ENCODE measurements around the gene HORMAD2. TPM values are rescaled to one million over a fixed set of nuclear protein-coding genes. Genes with fewer than 3 reads are reported as not detected.

Gene HORMAD2
- total and polyA plus RNA-seq, 9 of the 15 experiments (the other 6 are each of a cell fraction or from before 2014, with no cell fraction given): not detected

GRCh38 chr22:30202531-30203006 lies 122.3 kb downstream of the HORMAD2 start:
- ChIA-PET POLR2A (no interaction called here), CTCF (ENCODE audit: low intra/inter-chr PET ratio) (no interaction called here)
- Histone ChIP-seq H3K4me1 (replicated peaks in 1 of 2; ENCODE audit: control insufficient read depth in 2 of 2, insufficient read depth in 2 of 2, low read length in 2 of 2) (peaks cover 3 to 5% of the 10 kb centered on the region in 2 experiments; a peak in 3 of 5 replicates), H3K9me3 (replicated peaks; ENCODE audit: control insufficient read depth, insufficient read depth, low read depth, low read length) (peaks cover 4% of the 10 kb centered on the region; the same call in 1 of the 2 replicates), H3K27me3 (ENCODE audit: control insufficient read depth in 2 of 2, insufficient read depth in 2 of 2, low read length in 2 of 2) (no peaks in the 10 kb centered on the region), H3K9ac (ENCODE audit: insufficient read depth in 1 of 2, low read depth in 2 of 2, low read length in 2 of 2) (peak overlapping the region in 1 of 2 experiments; percentile 35; a peak in 1 of 4 replicates), H3K36me3 (ENCODE audit: control insufficient read depth, insufficient read depth, low read length) (no peaks in the 10 kb centered on the region), H3K27ac (ENCODE audit: extremely low read depth, low read depth, low read length) (no peak overlapping the region), H2AFZ (ENCODE audit: low read depth, low read length) (no peak overlapping the region), H3K4me2 (ENCODE audit: insufficient read depth, low read length) (no peak overlapping the region), H3K9me1 (ENCODE audit: control insufficient read depth, insufficient read depth, low read length) (no peaks in the 10 kb centered on the region), H3K4me3 (no peak overlapping the region), H3K79me2 (ENCODE audit: control insufficient read depth, insufficient read depth, low read length) (no peaks in the 10 kb centered on the region), H4K20me1 (replicated peaks; ENCODE audit: control insufficient read depth, insufficient read depth, low read length) (no peaks in the 10 kb centered on the region)
- intact Hi-C loops (cut with micrococcal nuclease) (no loop called here), in situ Hi-C loops (cut with MboI) (no loop called here)
- FAIRE-seq (no peak), DNase-seq (ENCODE audit: extremely low read depth in 1 of 4, low spot score in 3 of 4) (no peak), ATAC-seq (no peak)
- WGBS (ENCODE audit: insufficient coverage, low coverage, missing lambda C conversion rate): 52% methylated on average over 8 of the region's 9 CpGs
- BruUV-seq (replicated peaks): no TSS peak
- TF ChIP-seq RBM17 (IDR thresholded peaks at IDR 0.05; ENCODE audit: borderline replicate concordance, low read depth, low read length) (no peak), SAP30 (IDR thresholded peaks at IDR 0.05; ENCODE audit: borderline replicate concordance, insufficient read depth, low read depth, low read length, poor library complexity, severe bottlenecking) (no peak), NR2C1 (IDR thresholded peaks at IDR 0.05) (no peak), NR2C1 (tag; IDR thresholded peaks at IDR 0.05) (no peak), CREB3 (tag; conservative IDR thresholded peaks at IDR 0.05; ENCODE audit: low read depth) (no peak), ZHX1 (conservative IDR thresholded peaks at IDR 0.05; ENCODE audit: low read length) (no peak), ZNF785 (CRISPR knock-in tag; IDR thresholded peaks at IDR 0.05) (no peak), ZNF318 (IDR thresholded peaks at IDR 0.05; ENCODE audit: borderline replicate concordance in 1 of 2, low read depth in 1 of 2) (no peak), ZBED1 (IDR thresholded peaks at IDR 0.05) (no peak), HMG20B (CRISPR knock-in tag; IDR thresholded peaks at IDR 0.05) (no peak)
